HG02623 (cell line): ENCODE results near the gene SLC25A28.
A peak's percentile ranks its signal among the peaks of the same experiment; 100 is the strongest.
"Not testable (repeated sequence)": the region's sequence is repeated elsewhere in the genome, so short reads cannot be mapped to it uniquely, and the experiment has no call there.

Experiments
- ATAC-seq: cut with Tn5 transposase; IDR thresholded peaks from one replicate; pipeline ENCODE4 v1.9.1; 2021; ENCODE audit warnings: moderate library complexity; ENCODE audit not compliant: unreplicated experiment

SLC25A28 gene

DNA sequence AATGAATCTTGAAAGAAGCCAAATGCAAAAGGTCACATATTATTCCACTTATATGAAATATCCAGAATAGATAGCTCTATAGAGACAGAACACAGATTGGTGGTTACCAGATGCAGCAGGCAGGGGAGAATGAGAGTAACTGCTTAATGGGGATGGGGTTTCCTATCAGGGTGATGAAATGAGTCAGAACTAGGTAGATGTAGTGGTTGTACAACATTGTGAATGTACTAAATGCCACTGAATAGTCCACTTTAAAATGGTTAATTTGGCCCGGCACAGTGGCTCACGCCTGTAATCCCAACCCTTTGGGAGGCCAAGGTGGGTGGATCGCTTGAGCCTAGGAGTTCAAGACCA lies 9.4 kb upstream of the SLC25A28 start:
- ATAC-seq: no peak

DNA sequence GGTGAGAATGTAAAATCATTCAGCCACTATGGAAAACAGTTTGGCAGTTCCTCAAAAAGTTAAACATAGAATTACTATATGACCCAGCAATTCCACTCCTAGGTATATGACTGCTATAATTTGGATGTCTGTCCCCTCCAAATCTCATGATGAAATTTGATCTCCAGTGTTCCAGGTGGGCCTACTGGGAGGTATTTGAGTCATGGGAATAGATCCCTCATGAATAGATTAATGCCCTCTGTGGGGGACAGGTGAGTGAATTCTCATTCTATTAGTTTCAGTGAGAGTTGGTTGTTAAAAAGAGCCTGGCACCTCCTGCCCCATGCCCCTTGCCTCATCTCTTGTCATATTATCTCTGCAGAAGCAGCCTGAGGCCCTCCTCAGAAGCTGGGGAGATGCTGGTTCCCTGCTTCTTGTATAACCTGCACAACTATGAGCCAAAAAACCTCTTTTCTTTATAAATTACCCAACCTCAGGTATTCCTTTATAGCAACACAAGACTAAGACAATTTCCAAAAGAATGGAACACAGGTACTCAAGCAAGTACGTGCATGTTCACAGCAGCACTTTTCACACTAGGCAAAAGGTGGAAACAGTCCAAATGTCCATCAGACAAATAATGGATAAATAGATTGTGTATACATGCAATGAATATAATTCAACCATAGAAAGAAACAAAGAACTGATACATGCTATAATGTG lies 8.8 kb upstream of the SLC25A28 start:
- ATAC-seq: no peak

DNA sequence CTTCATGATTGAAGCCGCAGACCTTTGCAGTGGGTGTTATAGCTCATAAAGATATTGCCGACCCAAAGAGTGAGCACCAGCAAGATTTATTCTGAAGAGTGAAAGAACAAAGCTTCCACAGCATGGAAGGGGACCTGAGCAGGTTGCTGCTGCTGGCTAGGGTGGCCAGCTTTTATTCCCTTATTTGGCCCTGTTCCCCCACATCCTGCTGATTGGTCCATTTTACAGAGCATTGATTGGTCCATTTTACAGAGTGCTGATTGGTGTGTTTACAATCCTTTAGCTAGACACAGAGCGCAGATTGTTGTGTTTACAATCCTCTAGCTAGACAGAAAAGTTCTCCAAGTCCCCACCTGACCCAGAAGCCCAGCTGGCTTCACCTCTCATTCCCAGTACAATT lies 4.9 kb upstream of the SLC25A28 start:
- not testable (repeated sequence) for ATAC-seq

DNA sequence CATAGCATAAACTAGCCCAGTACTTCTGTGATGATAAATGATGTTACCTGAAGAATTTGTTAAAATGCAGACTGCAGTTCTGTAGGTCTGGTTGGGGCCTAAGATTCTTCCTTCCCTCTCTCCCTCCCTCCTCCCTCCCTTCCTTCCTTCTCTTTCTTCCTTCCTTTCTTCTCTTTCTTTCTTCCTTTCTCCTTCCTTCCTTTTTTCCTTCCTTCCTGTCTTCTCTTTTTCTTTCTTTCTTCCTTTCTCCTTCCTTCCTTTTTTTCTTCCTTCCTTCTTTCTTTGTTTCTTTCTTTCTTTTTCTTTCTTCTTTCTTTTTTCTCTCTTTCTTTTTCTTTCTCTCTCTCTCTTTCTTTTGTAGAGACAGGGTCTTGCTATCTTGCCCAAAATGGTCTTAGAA lies 3.7 kb upstream of the SLC25A28 start:
- no peak for ATAC-seq

DNA sequence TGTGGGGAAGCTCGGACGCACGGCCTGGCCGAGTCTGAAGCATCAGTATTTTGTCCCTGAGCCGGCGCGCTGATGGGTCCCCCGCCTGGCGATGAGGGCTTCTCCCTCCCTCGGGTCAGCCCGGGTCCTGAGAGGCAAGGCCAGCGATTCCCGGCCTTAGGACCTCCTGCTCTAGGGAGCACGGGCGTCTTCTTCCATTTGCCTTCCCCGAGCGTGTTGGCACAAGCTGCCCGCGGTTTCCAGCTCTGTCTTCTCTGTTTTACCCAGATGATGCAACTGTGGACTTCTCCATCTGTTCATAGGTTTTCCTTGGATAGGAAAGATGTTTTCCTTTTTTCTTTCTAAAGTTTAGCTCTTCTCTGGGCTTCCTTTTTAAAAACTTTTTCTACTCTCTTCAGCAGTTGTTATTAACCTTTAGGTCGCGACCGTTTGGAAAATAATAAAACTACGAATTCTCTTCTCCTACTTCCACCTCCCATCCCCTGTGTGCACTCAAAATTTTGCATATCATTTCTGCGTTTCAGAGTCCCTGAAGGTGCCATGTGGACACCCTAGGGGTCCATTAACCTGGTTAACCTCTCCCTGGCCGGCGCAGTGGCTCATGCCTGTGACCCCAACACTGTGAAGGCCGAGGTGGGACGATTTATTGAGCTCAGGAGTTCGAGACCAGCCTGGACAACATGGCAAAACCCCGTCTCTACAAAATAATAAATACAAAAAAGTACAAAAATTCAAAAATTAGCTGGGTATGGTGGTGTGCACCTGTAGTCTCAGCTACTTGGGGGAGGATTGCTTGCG lies 1.4 kb upstream of the SLC25A28 start:
- ATAC-seq: no peak

DNA sequence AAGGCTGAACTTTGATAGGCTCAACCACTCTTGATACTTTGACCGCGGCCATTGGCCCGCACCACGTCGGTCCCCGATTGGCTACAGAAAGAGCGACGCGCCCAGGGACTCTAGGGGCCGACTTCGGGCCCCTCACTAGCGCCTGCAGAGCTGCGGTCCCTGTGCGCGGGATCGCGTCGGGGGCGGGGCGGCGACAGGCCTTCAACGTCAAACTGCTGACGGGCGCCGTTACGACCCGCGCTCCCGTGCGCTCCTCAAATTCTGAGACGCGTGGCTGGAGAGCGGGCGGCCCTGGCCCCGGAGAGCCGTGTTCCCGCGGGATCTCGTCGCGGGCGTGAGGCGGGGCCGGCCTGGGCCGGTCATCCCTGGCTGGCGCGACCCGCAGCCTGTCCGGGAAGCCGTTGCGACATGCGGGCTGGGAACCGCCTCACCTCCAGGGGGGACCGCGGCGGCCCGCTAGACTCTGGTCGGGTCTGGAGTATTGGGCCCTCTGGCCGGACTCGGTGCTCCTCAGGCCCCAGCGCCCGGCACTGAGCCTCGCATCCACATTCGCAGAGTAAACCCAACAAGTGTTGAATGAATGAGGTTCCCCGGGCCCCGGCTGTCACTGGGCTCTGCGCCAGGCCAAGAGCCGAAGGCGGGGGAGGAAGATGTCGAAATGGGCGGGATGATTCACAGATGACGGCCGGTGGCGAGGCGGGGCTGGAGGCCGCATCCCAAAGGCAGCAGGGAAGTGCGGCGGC lies 643 bp upstream of the SLC25A28 start:
- ATAC-seq: peak; percentile 83

DNA sequence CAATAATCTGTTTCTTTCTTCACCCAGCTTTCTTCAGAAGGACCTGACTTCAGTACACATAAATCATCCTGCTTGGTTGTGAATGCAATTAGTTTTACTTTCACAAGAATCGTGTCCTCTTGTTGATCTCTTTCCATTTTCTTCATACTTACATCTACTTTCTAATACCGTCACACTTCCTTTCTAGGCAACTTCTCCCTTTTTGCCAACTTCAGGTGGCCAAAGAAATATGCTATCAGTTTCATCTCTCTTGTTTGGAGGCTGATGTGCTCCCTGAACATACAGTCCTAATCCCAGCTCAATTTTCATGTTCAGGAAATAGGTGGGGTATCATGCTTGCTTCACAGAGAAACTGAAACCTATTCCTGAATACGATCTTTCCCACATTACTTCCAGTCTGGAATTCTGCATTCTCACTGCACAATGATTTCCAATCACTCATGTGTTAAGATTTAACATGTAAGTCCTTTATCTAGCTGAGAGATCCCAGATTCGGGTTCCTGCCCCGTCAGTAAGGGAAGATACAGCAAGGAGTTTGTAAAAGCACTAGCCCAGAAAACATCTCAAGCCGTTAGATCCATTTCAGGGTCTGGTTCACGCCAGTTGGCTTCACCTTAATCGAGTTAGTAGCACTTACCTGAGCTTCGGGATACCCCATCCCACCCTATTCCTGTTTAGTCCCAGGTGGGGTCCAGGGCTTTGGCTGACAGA lies 994 bp downstream of the SLC25A28 start:
- no peak for ATAC-seq

DNA sequence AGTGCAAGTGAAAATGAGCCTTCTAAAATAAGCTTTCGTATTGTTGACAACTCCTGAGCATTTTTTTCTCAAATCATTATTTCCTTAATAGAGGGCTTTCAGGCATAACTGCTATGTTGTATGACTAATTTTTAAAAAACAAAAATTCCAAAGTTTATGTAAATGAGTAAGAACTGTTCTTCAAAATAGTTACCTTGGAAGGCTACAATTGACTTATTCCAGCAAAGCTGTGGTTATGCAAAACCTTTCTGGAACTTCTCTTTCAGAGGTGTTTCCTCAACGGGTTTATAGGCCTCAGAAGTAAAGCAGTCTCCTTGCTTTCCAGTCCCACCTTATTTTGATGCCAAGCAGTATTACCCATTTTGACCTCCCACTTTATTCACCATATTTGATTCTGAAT lies 2.5 kb downstream of the SLC25A28 start:
- ATAC-seq: no peak

DNA sequence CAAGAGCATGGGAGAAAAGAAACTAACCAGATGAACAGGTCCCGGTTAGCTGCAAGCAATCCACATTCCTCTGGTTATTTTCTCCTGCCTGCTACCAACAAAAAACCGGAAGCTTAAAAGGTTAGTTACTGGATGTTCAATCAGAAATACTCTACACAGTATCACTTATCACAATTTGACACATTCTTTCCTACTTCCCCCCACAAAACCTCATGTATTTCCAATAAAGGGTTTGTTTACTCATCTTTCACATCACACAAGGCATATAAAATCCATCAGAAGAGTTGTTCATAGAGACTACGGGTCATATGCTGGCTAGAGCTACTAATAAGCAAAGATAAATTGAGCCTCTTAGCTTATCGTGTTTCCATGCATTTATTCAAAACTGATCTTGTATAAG lies 4.8 kb downstream of the SLC25A28 start:
- ATAC-seq: no peak

DNA sequence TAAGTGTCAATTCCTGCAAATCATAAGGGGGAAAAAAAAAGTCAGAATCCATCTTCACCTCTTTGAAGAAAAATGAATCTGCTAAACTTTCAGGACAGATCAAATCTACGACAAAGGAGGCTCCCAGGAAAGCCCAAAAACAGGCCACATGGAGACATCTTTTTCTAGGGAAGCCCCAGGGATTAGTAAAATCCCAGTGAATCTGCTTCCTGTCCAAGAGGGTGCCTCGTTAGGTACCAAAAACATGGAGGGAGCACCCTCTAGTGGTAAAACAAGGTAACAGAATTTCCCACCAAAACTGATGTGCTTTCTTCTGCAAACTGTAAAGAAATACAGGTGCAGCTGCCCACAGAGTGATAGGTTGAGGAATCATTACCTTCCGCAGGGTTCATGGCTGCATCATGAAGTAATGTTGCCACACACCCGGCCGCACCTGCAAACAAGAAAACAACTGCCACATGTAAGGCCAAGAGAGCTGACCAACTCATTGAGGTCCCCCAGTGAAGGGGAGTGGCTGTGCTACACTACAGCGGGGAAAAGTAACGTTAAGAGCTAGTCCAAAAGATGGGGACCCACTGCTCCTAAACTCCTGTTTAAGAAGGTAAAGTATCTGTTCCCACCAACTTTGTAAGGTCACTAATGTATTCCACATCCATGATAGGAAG lies 7.9 kb downstream of the SLC25A28 start:
- no peak for ATAC-seq

DNA sequence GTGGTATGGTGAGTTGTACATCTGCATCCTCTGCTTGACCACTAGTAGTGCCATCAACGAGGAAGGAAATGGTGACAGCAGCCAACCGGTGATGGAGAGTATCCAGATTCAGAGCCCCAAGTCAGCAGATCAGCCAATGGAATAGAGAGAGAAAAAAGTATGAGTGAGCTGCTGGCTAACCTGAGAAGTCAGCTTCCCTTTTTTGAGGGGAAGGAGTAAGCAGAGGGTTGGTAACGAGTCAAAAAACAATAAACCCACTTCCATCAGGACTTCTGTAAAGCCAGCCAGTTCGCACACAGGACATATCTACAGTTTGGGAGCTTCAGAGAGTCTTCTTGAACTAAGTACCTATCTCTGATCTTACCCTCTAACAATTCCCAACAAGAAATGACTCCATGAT lies 8.9 kb downstream of the SLC25A28 start:
- ATAC-seq: no peak

DNA sequence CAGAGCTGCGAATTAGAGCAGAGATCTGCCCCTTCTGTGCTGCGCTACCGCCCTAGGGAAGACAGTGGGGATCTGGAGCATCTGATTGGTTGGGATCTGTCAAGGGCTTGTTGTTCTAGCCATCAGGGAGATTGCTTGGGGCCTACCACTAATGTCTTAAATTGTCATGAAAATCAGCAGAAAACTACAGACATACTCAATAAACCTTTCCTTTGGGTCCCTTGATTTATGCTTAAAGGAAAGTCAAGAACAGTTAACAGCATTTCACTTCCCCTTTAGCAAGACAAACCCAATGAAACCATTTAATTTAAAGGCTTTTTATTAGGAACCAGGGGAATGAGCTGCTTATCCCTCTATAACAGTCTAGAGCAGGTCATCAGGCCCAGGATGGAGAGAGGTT lies 10.0 kb downstream of the SLC25A28 start:
- ATAC-seq: no peak

DNA sequence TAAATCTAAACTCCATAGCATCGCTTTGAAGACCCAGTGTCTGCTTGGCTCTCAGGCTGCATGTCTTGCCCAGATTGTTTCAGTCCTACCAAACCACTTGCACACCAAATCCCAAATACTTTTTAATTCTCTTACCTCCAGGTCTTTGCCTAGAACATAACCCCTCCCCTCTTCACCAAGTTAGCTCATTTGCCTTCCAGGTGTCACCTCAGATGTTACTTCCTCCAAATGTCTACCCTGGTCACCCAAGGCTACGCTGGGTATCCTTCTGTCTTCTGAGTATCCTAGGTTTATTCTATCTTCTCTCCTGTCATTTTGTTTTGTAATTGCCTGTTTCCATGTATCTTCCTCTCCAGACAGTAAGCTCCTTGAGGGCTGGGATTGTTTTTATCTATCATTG lies 11.1 kb downstream of the SLC25A28 start:
- no peak for ATAC-seq

DNA sequence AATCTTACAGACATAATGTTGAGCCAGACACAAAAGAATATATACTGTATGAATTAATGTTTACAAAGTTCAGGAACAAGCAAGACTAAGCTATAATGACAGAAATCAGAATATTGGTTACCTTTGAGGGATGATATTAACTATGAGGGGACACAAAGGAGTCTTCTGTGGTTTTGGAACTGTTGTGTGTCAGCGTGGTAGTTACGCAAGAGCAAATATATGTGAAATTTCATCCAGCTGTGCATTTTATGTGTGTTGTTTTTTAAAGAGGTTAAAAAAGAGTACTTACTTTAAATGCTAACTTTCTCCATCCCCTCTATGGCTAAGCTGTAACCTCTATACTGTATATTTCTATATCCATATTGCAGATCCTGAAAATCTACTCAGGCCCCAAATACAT lies 14.9 kb downstream of the SLC25A28 start:
- ATAC-seq: no peak

DNA sequence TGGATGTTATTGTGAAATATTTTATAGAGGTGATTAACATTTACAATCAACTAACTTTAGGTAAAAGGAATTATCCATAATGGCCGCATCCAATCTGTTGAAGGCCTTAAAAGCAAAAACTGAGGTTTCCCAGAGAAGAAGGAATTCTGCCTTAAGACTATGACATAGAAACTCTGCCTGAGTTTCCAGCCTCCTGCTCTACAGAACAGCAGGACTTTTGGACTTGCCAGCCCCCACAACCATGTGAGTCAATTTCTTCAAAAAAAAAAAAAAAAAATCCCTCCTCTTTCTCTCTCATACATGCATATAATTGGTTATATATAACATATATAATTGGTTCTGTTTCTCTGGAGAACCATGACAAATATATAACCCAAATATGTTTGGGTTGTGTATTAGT lies 15.4 kb downstream of the SLC25A28 start:
- no peak for ATAC-seq

DNA sequence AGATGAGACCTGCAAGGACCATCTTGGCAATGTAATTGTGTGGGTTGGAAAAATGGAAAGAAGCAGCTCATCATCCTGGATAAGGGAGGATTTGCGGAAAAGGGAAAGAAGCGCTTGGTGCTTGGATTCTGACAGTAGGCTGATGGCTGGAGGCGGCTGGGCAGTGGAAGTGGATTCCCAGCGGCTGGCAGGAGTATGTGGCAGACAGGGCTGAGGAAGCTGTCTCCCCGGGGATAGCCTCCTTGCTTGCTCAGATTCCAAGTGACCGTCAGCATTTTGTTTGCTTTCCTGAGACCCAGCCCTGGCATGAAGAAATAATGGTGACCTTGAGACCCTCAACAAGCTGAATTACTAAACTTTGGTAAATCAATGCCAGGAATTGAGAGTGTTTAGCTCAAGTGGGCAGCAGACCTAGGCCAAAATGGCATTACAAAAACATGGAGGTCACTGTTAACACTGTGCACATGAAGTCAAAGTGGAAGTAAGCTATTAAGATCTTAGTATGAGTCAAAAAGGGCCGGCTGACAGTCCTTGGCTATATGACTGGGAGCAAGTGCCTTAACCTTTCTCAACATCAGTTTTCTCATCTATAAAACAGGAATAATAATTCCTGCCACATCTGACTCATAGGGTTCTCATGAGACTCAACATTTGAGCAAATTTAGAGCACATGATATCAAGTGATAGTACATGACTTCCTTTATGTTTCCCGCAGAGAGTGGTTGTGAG lies 21.3 kb downstream of the SLC25A28 start:
- ATAC-seq: peak; percentile 55

DNA sequence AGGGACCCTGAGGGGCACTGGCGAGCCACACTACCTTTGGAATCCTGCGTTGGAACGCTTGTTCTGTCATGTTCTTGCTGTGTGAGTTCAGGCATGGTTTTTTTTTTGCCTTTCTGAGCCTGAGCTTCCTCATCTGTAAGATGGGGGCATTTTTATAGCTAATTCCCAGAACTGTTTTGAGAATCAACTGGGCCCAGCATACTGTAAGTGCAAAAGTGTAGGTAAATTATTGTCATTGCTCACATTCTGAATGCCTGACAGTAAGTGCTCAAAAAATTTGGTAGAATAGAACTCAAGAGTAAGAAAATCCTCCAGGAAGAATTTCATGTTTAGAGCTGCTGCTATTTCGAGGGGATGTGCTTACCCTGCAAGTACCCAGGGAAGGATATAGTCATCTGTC lies 22.2 kb downstream of the SLC25A28 start:
- ATAC-seq: no peak

DNA sequence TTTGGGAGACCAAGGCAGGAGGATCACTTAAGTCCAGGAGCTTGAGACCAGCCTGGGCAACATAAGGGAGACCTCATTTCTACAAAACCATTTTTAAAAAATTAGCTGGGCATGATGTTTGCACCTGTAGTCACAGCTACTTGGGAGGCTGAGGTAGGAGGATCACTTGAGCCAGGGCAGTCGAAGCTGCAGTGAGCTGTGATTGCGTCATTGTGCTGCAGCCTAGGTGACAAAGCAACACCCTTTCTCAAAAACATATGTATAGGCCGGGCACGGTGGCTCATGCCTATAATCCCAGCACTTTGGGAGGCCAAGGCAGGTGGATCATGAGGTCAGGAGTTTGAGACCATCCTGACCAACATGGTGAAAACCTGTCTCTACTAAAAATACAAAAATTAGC lies 23.5 kb downstream of the SLC25A28 start:
- not testable (repeated sequence) for ATAC-seq

DNA sequence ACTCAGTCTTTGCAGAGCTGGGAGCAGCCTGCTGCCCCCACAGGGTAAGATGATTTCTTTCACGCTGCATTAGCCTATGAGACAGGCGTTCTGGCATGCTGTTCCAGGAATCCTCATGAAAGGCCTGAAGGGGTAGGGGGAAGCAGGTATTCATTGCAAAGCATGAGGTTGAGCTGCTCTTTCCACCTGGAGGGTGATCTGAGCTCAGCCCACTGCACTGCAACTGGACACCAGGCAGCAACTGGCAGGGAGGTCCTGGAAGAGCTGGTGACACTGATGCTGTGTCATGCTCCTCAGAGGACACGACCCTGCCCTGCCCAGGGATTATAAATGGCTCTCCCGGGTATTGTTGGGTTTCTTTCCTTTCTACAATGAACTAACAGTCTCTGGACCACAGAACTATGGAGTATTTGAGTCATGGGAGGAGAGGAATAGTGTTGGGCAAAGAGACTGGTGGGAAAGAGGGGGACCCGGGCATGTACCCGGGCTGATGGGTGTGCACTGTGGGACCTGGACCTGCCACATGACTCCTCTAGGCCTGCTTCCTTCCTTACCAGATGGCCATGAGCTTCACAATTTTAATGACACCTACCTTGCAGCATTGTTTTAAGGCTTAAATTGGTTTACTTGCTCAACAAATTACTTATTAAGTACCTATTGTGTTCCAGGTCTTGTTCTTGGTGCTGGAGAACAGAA lies 24.3 kb downstream of the SLC25A28 start:
- no peak for ATAC-seq

DNA sequence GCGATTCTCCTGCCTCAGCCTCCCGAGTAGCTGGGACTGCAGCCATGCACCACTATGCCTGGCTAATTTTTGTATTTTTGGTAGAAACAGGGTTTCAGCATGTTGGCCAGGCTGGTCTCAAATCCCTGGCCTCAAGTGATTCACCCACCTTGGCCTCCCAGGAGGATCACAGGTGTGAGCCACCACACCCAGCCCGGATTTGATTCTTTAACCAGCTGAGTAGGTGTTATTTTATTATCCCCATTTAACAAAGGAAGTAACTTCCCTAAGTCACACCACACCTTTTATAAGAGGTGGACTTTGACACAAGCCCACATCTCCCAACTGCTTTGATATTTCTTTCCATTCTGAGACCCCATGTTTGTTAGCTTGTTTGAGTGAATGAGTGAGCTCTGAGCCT lies 25.0 kb downstream of the SLC25A28 start:
- ATAC-seq: no peak
